ENCODE measurements around the gene ZNF335. TPM values are rescaled to one million over a fixed set of nuclear protein-coding genes. Genes with fewer than 3 reads are reported as not detected.

ZNF335 gene
- total and polyA plus RNA-seq, 2 donors (not counting 3 experiments of a cell fraction or from before 2014, with no cell fraction given), result 17.3 to 22.8 TPM

DNA sequence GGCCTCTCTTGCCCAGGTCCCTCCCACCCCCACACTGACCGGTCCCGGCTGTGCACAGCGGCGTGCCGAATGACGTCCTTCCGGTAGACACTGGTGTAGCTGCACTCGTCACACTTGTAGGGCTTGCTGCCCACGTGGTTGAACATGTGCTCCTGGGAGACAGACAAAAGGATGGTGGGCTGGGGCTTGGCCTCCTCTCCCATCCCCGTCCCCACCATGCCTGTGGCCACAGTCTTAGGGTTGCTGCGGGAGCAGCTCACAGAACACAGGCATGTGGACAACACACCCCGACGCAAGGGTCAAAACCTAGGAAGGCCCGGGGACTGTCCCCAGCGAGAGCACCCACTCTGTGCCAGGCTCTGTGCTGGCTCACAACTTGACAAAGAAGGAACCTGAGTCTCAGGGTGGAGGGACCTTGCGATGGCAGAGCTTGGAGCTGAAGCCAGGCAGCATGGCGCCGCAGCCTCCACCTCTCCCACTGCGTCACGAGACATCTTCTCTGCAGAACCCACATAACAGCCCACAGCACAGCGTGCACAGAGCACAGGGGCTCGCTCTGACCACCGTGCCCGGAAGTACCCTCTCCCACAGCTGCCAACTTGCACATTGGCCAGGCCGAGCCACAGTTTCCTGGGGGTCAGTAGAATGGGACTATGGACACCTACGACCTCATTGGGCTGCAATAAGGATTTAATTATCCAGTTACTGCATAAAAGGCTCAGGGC, 9.8 kb downstream of the ZNF335 start:
- no peak for FAIRE-seq
- BruUV-seq (replicated peaks), result no TSS peak
- intact Hi-C loops (cut with micrococcal nuclease), result loop anchor here (2.0 kb wide), 1 partner anchor 137 kb away; no protein-coding TSS in a partner anchor

GRCh38 chr20:45959956-45960630, 11.9 kb downstream of the ZNF335 start:
- H3K9me3 ChIP-seq (replicated peaks; ENCODE audit: control insufficient read depth, insufficient read depth, low read length), result no peaks in the 10 kb centered on the region
- H3K9ac ChIP-seq (replicated peaks; ENCODE audit: extremely low read depth, insufficient read depth, low read length), result no peak overlapping the region
- no peaks in the 10 kb centered on the region for H3K79me2 ChIP-seq (ENCODE audit: control insufficient read depth, insufficient read depth, low read length)
- peaks cover 29 to 56% of the 10 kb centered on the region in 2 experiments for H3K36me3 ChIP-seq (ENCODE audit: control insufficient read depth in 2 of 2, extremely low read depth in 1 of 2, insufficient read depth in 2 of 2, low read length in 2 of 2)
- H3K4me2 ChIP-seq (ENCODE audit: insufficient read depth, low read length), result no peak overlapping the region
- no peaks in the 10 kb centered on the region for H3K4me1 ChIP-seq (ENCODE audit: control insufficient read depth, extremely low read depth, insufficient read depth, low read length)
- ChIA-PET CTCF (interaction anchor here (1.3 to 5.2 kb wide), 5 partner anchors 9 to 136 kb away, joined by 3 to 41 read pairs (median 35); partner anchors contain the start of genes CTSA and NEURL2), POLR2A (no interaction called here)
- DNase-seq (ENCODE audit: low read depth, low spot score) (no peak), FAIRE-seq (no peak)
- TF ChIP-seq JUN (IDR thresholded peaks at IDR 0.05; ENCODE audit: borderline replicate concordance, insufficient read depth, insufficient read length, low read depth) (no peak), FOS (IDR thresholded peaks at IDR 0.05; ENCODE audit: borderline replicate concordance, insufficient read depth, low read length) (no peak), POLR2A (IDR thresholded peaks at IDR 0.05; ENCODE audit: low read depth, low read length) (no peak), EZH2 (IDR thresholded peaks at IDR 0.05; ENCODE audit: borderline replicate concordance, low read depth, low read length, severe bottlenecking) (no peak), POLR2AphosphoS5 (IDR thresholded peaks at IDR 0.05; ENCODE audit: insufficient read depth, low read depth, low read length) (no peak), GATA2 (IDR thresholded peaks at IDR 0.05; ENCODE audit: insufficient read depth, insufficient read length, low read depth, low read length) (no peak), MYC (IDR thresholded peaks at IDR 0.05; ENCODE audit: low read depth, low read length) (no peak)
- TF ChIP-seq, protein P1, sequence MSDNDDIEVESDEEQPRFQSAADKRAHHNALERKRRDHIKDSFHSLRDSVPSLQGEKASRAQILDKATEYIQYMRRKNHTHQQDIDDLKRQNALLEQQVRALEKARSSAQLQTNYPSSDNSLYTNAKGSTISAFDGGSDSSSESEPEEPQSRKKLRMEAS (IDR thresholded peaks at IDR 0.05; ENCODE audit: insufficient read depth, insufficient read length), result no peak
- TF ChIP-seq, protein P2, sequence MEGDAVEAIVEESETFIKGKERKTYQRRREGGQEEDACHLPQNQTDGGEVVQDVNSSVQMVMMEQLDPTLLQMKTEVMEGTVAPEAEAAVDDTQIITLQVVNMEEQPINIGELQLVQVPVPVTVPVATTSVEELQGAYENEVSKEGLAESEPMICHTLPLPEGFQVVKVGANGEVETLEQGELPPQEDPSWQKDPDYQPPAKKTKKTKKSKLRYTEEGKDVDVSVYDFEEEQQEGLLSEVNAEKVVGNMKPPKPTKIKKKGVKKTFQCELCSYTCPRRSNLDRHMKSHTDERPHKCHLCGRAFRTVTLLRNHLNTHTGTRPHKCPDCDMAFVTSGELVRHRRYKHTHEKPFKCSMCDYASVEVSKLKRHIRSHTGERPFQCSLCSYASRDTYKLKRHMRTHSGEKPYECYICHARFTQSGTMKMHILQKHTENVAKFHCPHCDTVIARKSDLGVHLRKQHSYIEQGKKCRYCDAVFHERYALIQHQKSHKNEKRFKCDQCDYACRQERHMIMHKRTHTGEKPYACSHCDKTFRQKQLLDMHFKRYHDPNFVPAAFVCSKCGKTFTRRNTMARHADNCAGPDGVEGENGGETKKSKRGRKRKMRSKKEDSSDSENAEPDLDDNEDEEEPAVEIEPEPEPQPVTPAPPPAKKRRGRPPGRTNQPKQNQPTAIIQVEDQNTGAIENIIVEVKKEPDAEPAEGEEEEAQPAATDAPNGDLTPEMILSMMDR (IDR thresholded peaks at IDR 0.05; ENCODE audit: extremely low read depth in 1 of 2, insufficient read depth in 1 of 2, low read depth in 1 of 2, low read length in 2 of 2), result no peak
- no TSS peak for BruUV-seq (replicated peaks)
- intact Hi-C loops (cut with micrococcal nuclease), result no loop called here
- no peak overlapping the region for H3K4me3 ChIP-seq (replicated peaks in 1 of 3; ENCODE audit: insufficient read depth in 1 of 3, low read depth in 1 of 3, low read length in 3 of 3)
- no peaks in the 10 kb centered on the region for H4K20me1 ChIP-seq (replicated peaks; ENCODE audit: control insufficient read depth, extremely low read depth, insufficient read depth, low read length)
- dilution Hi-C loops (cut with MboI; ENCODE audit: extremely low pct_ligation_motif_present, low sequenced_read_pairs), result no loop called here
- no peak overlapping the region for H3K27ac ChIP-seq (ENCODE audit: insufficient read depth, low read depth, low read length)
- no peaks in the 10 kb centered on the region for H3K27me3 ChIP-seq (ENCODE audit: control insufficient read depth in 2 of 2, insufficient read depth in 2 of 2, low read length in 2 of 2)
- no peaks in the 10 kb centered on the region for H3K9me1 ChIP-seq (replicated peaks; ENCODE audit: control insufficient read depth, extremely low read depth, insufficient read depth, low read length)
- H2AFZ ChIP-seq (ENCODE audit: low read depth, low read length), result no peak overlapping the region

More for the DNA sequence above, 9.8 kb downstream of the ZNF335 start:
- Histone ChIP-seq H3K4me3 (replicated peaks in 1 of 3; ENCODE audit: insufficient read depth in 1 of 3, low read depth in 1 of 3, low read length in 3 of 3) (no peak overlapping the region), H3K36me3 (ENCODE audit: control insufficient read depth in 2 of 2, extremely low read depth in 1 of 2, insufficient read depth in 2 of 2, low read length in 2 of 2) (peaks cover 31 to 62% of the 10 kb centered on the region in 2 experiments), H3K9ac (replicated peaks; ENCODE audit: extremely low read depth, insufficient read depth, low read length) (no peak overlapping the region), H3K9me3 (replicated peaks; ENCODE audit: control insufficient read depth, insufficient read depth, low read length) (no peaks in the 10 kb centered on the region), H3K27me3 (ENCODE audit: control insufficient read depth in 2 of 2, insufficient read depth in 2 of 2, low read length in 2 of 2) (no peaks in the 10 kb centered on the region), H3K4me1 (ENCODE audit: control insufficient read depth, extremely low read depth, insufficient read depth, low read length) (no peaks in the 10 kb centered on the region), H3K79me2 (ENCODE audit: control insufficient read depth, insufficient read depth, low read length) (no peaks in the 10 kb centered on the region), H2AFZ (ENCODE audit: low read depth, low read length) (no peak overlapping the region), H3K9me1 (replicated peaks; ENCODE audit: control insufficient read depth, extremely low read depth, insufficient read depth, low read length) (no peaks in the 10 kb centered on the region), H3K4me2 (ENCODE audit: insufficient read depth, low read length) (no peak overlapping the region), H4K20me1 (replicated peaks; ENCODE audit: control insufficient read depth, extremely low read depth, insufficient read depth, low read length) (no peaks in the 10 kb centered on the region), H3K27ac (ENCODE audit: insufficient read depth, low read depth, low read length) (no peak overlapping the region)
- no peak for DNase-seq (ENCODE audit: low read depth, low spot score)
- ChIA-PET CTCF (interaction anchor here (0.9 to 5.2 kb wide), 8 partner anchors 8 to 162 kb away, joined by 3 to 41 read pairs (median 16); partner anchors contain the start of genes CTSA, NEURL2 and SNX21), POLR2A (interaction anchor here (0.5 to 1.3 kb wide), 2 partner anchors 13 to 155 kb away, joined by 3 to 4 read pairs; no protein-coding TSS in a partner anchor)
- dilution Hi-C loops (cut with MboI; ENCODE audit: extremely low pct_ligation_motif_present, low sequenced_read_pairs), result no loop called here
- no peak for TF ChIP-seq EZH2 (IDR thresholded peaks at IDR 0.05; ENCODE audit: borderline replicate concordance, low read depth, low read length, severe bottlenecking)
